Omental fat pad (tissue), 4 donors: Measurements from ENCODE around the gene DLGAP5. TPM values are rescaled to one million over a fixed set of nuclear protein-coding genes. Genes with fewer than 3 reads are reported as not detected.

Experiments used
- ATAC-seq: fragments of 150-250 bp; one replicate; pipeline ENCODE4 v1.9.1; 2016; ENCODE audit warnings: mild to moderate bottlenecking, moderate library complexity; ENCODE audit not compliant: low FRiP score
- DNase-seq: peaks from one replicate; pipeline ENCODE4 v3.0.0-alpha.2; 2019; ENCODE audit warnings: low spot score
- total RNA-seq, 4 donors: library from RNA; depleted of rRNA; stranded (reverse); fragments of >200 nt; gene quantifications; one replicate each; pipeline ENCODE4 v1.1.0, GENCODE V29; 2016
- TF ChIP-seq, protein P1 (sequence below), 3 donors: fragments of 450-650 bp; IDR thresholded peaks; one replicate each; pipeline ENCODE4 v1.5.1; 2016 to 2017; ENCODE audit warnings: antibody characterized with exemption in 3 of 3, mild to moderate bottlenecking in 3 of 3, moderate library complexity in 2 of 3

The DLGAP5 gene
- total RNA-seq, 4 donors from 2014 or later: 0.19 to 3.1 TPM; not detected in 2

DNA sequence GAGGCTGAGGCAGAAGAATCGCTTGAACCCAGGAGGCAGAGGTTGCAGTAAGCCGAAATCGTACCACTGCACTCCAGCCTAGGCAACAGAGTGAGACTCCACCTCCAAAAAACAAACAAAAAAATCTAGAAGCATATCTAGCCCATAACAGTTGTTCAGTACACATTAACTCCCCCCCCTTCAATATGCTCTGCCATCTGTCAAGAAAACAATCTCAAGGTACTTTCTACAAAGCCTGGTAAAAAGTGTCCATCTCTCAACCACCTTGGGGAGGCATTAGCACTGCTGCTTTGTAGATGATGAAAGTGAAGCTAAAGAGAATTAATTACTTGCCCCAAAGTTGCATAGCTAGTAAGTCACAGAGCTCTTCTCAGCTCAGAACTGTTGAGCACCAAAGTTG lies 37.4 kb downstream of the DLGAP5 start:
- ATAC-seq (no peak), DNase-seq (no peak)
- TF ChIP-seq, protein P1, sequence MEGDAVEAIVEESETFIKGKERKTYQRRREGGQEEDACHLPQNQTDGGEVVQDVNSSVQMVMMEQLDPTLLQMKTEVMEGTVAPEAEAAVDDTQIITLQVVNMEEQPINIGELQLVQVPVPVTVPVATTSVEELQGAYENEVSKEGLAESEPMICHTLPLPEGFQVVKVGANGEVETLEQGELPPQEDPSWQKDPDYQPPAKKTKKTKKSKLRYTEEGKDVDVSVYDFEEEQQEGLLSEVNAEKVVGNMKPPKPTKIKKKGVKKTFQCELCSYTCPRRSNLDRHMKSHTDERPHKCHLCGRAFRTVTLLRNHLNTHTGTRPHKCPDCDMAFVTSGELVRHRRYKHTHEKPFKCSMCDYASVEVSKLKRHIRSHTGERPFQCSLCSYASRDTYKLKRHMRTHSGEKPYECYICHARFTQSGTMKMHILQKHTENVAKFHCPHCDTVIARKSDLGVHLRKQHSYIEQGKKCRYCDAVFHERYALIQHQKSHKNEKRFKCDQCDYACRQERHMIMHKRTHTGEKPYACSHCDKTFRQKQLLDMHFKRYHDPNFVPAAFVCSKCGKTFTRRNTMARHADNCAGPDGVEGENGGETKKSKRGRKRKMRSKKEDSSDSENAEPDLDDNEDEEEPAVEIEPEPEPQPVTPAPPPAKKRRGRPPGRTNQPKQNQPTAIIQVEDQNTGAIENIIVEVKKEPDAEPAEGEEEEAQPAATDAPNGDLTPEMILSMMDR (IDR thresholded peaks at IDR 0.05): no peak

DNA sequence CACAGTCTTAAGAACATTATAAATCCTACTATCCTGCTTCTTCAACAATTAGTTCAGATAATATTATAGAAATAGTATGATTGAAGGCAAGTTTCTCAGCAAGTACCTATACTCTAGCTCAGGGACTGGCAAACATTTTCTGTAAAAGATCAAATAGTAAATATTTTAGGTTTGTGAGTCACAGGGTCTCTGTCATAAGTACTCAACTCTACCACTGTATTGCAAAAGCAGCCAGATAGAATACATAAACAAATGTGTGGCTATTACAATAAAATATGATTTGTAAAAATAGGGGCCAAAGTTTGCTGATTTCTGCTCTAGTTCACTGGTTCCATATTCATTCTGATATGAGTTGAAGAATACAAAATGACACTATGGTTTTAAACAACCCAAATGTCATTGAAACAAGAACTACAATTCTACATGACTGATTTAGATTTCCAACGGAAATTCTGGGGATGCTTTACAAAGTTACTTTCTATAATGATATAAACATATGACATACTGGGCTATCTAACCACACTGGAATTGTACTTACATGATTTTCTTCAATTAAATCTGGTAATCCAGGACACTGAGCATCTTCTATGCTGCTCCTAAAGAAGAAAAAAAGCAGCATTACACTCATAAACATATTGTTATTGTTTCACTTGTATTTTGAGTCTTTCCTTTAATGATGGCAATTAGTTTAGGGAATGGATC lies 39.2 kb downstream of the DLGAP5 start:
- TF ChIP-seq, protein P1 (IDR thresholded peaks at IDR 0.05): no peak
- ATAC-seq: no peak
- no peak for DNase-seq

DNA sequence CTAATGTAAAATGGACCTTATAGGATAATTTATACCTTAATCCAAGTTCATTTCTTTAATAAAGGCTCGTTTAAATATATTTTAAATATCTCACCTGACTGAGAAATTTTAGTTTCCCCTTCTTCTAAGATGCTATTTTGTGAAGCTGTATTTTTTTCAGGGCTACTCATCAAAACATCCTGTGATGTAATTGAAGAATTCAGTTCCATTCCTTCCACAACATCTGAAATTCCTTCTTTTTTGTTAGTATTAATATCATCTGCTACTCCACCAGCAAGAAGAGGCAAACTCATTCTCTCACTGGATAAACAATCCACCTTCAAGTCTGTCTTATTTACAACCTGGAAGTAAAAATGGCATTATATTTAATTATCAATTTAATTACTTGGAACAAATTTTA lies 39.8 kb downstream of the DLGAP5 start:
- TF ChIP-seq, protein P1 (IDR thresholded peaks at IDR 0.05): no peak
- ATAC-seq (no peak), DNase-seq (no peak)

DNA sequence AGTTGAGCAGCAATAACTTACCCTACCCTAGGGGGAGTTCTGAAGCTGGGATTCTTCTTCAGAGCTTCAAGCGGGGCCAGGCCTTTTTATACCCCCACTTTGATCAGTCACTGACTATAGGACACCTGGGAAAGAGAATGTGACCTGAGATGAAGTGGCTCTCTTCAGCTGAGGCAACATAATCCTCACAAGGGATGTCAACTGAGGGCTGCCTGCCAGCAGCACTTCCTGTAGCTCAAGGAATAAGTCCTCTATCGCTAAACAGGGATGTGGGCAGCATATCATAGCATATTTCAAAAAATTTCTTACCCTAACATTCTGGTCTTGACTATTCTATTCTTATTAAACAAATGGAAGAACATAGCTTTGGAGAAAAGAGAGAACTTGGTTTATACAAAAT lies 45.0 kb downstream of the DLGAP5 start:
- ATAC-seq (no peak), DNase-seq (no peak)
- TF ChIP-seq, protein P1 (IDR thresholded peaks at IDR 0.05): no peak

DNA sequence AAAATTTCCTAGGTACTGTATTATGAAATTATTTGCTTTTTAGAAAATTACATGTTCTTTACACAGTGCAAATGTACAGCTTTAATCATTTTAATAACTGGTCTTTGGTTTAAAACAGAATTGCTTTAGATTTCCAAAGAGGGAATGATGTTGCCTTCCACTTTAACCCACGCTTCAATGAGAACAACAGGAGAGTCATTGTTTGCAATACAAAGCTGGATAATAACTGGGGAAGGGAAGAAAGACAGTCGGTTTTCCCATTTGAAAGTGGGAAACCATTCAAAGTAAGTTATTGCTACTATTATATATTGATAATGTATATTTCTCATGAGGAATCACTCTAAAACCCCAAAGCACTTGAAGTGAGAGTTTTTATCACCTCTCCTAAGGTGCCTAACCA lies 48.9 kb downstream of the DLGAP5 start:
- TF ChIP-seq, protein P1 (IDR thresholded peaks at IDR 0.05): no peak

DNA sequence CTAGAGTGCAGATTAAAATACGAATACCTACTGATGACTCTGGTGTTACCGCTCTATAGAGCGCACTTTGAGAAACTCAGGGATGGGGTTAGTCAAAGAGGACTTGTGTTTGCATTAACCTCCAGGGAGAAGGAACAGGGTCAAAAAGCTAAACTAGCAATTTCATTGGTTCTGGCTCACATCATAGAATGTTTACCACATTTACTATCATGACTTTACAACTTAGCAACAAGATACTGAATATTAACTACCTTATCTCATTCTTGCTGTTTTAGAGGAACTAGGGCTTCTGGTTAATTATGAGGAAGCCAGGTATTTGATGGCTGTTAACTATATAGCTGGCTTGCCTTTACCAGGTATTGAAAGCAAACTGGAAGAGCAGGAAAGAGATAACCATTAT lies 49.6 kb downstream of the DLGAP5 start:
- no peak for ATAC-seq
- TF ChIP-seq, protein P1 (IDR thresholded peaks at IDR 0.05): no peak
- no peak for DNase-seq

More for the DNA sequence above, 48.9 kb downstream of the DLGAP5 start:
- ATAC-seq: no peak
- DNase-seq: no peak
